HG02759 (cell line): ENCODE results near the gene TUBAL3.
"Not testable (repeated sequence)": the region's sequence is repeated elsewhere in the genome, so short reads cannot be mapped to it uniquely, and the experiment has no call there.

Experiments used
- ATAC-seq: cut with Tn5 transposase; IDR thresholded peaks from one replicate; pipeline ENCODE4 v1.9.1; 2021; ENCODE audit warnings: mild to moderate bottlenecking, moderate library complexity; ENCODE audit not compliant: unreplicated experiment

The TUBAL3 gene

GRCh38 chr10:5381187-5381586, 23.4 kb downstream of the TUBAL3 start:
- ATAC-seq: no peak

GRCh38 chr10:5380395-5380794, 24.2 kb downstream of the TUBAL3 start:
- ATAC-seq: not testable (repeated sequence)

GRCh38 chr10:5379202-5379601, 25.4 kb downstream of the TUBAL3 start:
- not testable (repeated sequence) for ATAC-seq

- ATAC-seq: no peak
Observed at GRCh38 chr10:5376450-5376849, 28.2 kb downstream of the TUBAL3 start.

GRCh38 chr10:5373891-5374611, 30.6 kb downstream of the TUBAL3 start:
- no peak for ATAC-seq

- ATAC-seq: no peak
Observed at GRCh38 chr10:5373307-5373706, 31.3 kb downstream of the TUBAL3 start.

- no peak for ATAC-seq
Observed at GRCh38 chr10:5370493-5371352, 33.9 kb downstream of the TUBAL3 start.

GRCh38 chr10:5369362-5370158, 35.1 kb downstream of the TUBAL3 start:
- ATAC-seq: no peak

GRCh38 chr10:5365928-5366327, 38.7 kb downstream of the TUBAL3 start:
- ATAC-seq: no peak

GRCh38 chr10:5364890-5365338, 39.7 kb downstream of the TUBAL3 start, which contains the start of gene UCN3:
UCN3 (plus strand) TSS chr10:5364966; CDS start chr10:5373721, 8,755 bp downstream.
- no peak for ATAC-seq

GRCh38 chr10:5364374-5364773, 40.3 kb downstream of the TUBAL3 start:
- ATAC-seq: no peak

GRCh38 chr10:5362873-5363272, 41.8 kb downstream of the TUBAL3 start:
- no peak for ATAC-seq

GRCh38 chr10:5361966-5362365, 42.7 kb downstream of the TUBAL3 start:
- no peak for ATAC-seq

- no peak for ATAC-seq
Observed at GRCh38 chr10:5360318-5360915, 44.2 kb downstream of the TUBAL3 start.

GRCh38 chr10:5356302-5356763, 48.3 kb downstream of the TUBAL3 start:
- no peak for ATAC-seq

GRCh38 chr10:5355594-5356301, 48.9 kb downstream of the TUBAL3 start:
- ATAC-seq: no peak

GRCh38 chr10:5354068-5354467, 50.6 kb downstream of the TUBAL3 start:
- ATAC-seq: peak; percentile 80

- no peak for ATAC-seq
Observed at GRCh38 chr10:5349362-5349761, 55.3 kb downstream of the TUBAL3 start.

- no peak for ATAC-seq
Observed at GRCh38 chr10:5346881-5347280, 57.7 kb downstream of the TUBAL3 start.

- no peak for ATAC-seq
Observed at GRCh38 chr10:5344746-5345145, 59.9 kb downstream of the TUBAL3 start.
